ENCODE measurements around the gene CSF1. TPM values are rescaled to one million over a fixed set of nuclear protein-coding genes. Genes with fewer than 3 reads are reported as not detected.

CSF1 gene
- total RNA-seq, 2 experiments from 2014 or later: 135 to 140 TPM

DNA sequence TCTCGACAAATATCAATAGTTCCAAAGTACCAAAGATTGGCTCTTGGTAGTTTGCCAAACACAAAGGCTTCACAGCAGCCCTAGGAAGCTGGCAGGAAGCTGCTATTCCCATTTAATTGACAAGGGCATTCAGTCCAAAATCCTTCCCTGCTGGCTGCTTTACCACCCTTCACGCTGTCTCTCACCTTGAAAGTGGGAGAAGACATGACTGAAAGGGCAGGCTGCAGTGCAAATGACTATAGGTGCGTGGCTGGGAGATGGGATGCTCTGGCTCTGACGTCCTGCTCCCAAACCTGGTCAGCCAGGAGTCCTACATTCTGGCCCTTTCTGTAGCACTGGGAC is 3.8 kb upstream of the CSF1 start:
- CTCF ChIA-PET: interaction anchor here (0.9 to 3.5 kb wide), 5 partner anchors 78 to 130 kb away, joined by 3 to 17 read pairs (median 5); partner anchors contain the start of gene AHCYL1
- Mint-ChIP-seq H3K4me3 (no peak overlapping the region), H3K36me3 (peaks cover 8% of the 10 kb centered on the region)

DNA sequence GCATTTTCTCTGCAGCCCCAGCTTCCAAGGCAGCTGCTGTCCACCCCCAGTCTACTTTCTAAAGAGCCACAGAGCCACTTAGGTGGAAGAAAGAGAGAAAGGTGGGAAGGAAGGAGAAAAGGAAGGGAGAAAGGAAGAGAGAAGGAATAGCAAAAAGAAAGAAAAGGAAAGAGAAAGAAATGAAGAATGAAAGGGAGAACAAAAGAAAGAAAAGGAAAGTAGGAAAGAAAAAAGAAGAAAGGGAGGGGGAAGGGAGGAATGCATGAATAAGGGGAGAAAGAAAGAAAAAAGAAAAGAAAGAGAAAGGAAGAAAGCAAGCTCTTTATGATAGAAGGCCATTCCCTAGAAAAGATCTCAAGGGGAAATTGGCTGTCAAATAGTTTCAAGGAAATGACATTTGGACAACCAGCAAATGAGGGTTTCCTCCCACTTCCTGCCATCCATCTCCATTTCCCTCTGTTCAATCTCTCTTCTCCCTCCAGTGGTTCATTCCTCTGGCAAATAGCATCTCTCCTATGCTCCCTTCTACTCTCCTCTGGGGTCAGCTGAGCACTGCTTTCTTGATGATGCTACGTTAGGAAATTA is 3.4 kb upstream of the CSF1 start:
- no peak for DNase-seq
- H3K9me3 Mint-ChIP-seq: no peaks in the 10 kb centered on the region
- H3K4me1 Mint-ChIP-seq (ENCODE audit: low read depth): peaks cover 55% of the 10 kb centered on the region
- ChIA-PET POLR2A (interaction anchor here (1.1 to 3.0 kb wide), 3 partner anchors 17 to 105 kb away, joined by 3 to 17 read pairs (median 6); partner anchors contain the start of gene AHCYL1), CTCF (interaction anchor here (1.3 to 3.5 kb wide), 5 partner anchors 77 to 130 kb away, joined by 3 to 17 read pairs (median 5); partner anchors contain the start of gene AHCYL1)
- no peaks in the 10 kb centered on the region for H3K27me3 Mint-ChIP-seq
- peak overlapping the region; percentile 68 for H3K27ac Mint-ChIP-seq
- intact Hi-C loops (cut with micrococcal nuclease): loop anchor here (2.0 to 10.0 kb wide), 2 partner anchors 362 to 482 kb away; partner anchors contain the start of gene GNAI3
- no peak overlapping the region for H3K4me3 Mint-ChIP-seq
- H3K36me3 Mint-ChIP-seq: peaks cover 13% of the 10 kb centered on the region

More for the DNA sequence above, 3.8 kb upstream of the CSF1 start:
- no peaks in the 10 kb centered on the region for H3K9me3 Mint-ChIP-seq
- H3K27ac Mint-ChIP-seq: peak overlapping the region; percentile 68
- H3K27me3 Mint-ChIP-seq: no peaks in the 10 kb centered on the region
- intact Hi-C loops (cut with micrococcal nuclease): loop anchor here (1.0 to 10.0 kb wide), 8 partner anchors 12 to 482 kb away; partner anchors contain the start of gene GNAI3
- peaks cover 52% of the 10 kb centered on the region for H3K4me1 Mint-ChIP-seq (ENCODE audit: low read depth)
- POLR2A ChIA-PET: interaction anchor here (0.8 to 3.0 kb wide), 5 partner anchors 13 to 105 kb away, joined by 3 to 17 read pairs (median 3); partner anchors contain the start of gene AHCYL1
- no peak for DNase-seq

GRCh38 chr1:109908836-109909235 is 1.8 kb upstream of the CSF1 start:
- intact Hi-C loops (cut with micrococcal nuclease): loop anchor here (10.0 kb wide), 1 partner anchor 364 kb away; the partner anchor contains the start of gene GNAI3
- H3K4me3 Mint-ChIP-seq: no peak overlapping the region
- ChIA-PET CTCF (interaction anchor here (1.1 to 3.5 kb wide), 3 partner anchors 75 to 376 kb away, joined by 3 to 17 read pairs (median 10); partner anchors contain the start of gene AHCYL1), POLR2A (interaction anchor here (1.6 to 3.0 kb wide), 2 partner anchors 19 to 107 kb away, joined by 6 to 17 read pairs; no protein-coding TSS in a partner anchor)
- peak overlapping the region; percentile 14 for H3K27ac Mint-ChIP-seq
- no peaks in the 10 kb centered on the region for H3K9me3 Mint-ChIP-seq
- H3K36me3 Mint-ChIP-seq: peaks cover 28% of the 10 kb centered on the region
- no peaks in the 10 kb centered on the region for H3K27me3 Mint-ChIP-seq
- no peak for DNase-seq
- H3K4me1 Mint-ChIP-seq (ENCODE audit: low read depth): peaks cover 70% of the 10 kb centered on the region

GRCh38 chr1:109909561-109909960 is 1.1 kb upstream of the CSF1 start:
- intact Hi-C loops (cut with micrococcal nuclease): loop anchor here (10.0 kb wide), 1 partner anchor 365 kb away; the partner anchor contains the start of gene GNAI3
- H3K36me3 Mint-ChIP-seq: peaks cover 32% of the 10 kb centered on the region
- POLR2A ChIA-PET: interaction anchor here (1.4 kb wide), 1 partner anchor 104 kb away, joined by 5 read pairs; no protein-coding TSS in a partner anchor
- no peaks in the 10 kb centered on the region for H3K27me3 Mint-ChIP-seq
- CTCF ChIA-PET: interaction anchor here (0.7 to 2.6 kb wide), 6 partner anchors 74 to 377 kb away, joined by 3 to 10 read pairs (median 4); partner anchors contain the start of genes AHCYL1 and STRIP1
- peaks cover 73% of the 10 kb centered on the region for H3K4me1 Mint-ChIP-seq (ENCODE audit: low read depth)
- peak overlapping the region; percentile 89 for H3K27ac Mint-ChIP-seq
- no peaks in the 10 kb centered on the region for H3K9me3 Mint-ChIP-seq
- no peak for DNase-seq
- peak overlapping the region; percentile 83 for H3K4me3 Mint-ChIP-seq

GRCh38 chr1:109910963-109911798 is 532 bp downstream of the CSF1 start:
- peaks cover 65% of the 10 kb centered on the region for H3K4me1 Mint-ChIP-seq (ENCODE audit: low read depth)
- DNase-seq: peak; percentile 32
- peak overlapping the region; percentile 89 for H3K27ac Mint-ChIP-seq
- CTCF ChIA-PET: interaction anchor here (0.8 to 2.7 kb wide), 8 partner anchors 21 to 379 kb away, joined by 3 to 26 read pairs (median 4); partner anchors contain the start of gene AHCYL1
- H3K4me3 Mint-ChIP-seq: peak overlapping the region; percentile 88
- no peaks in the 10 kb centered on the region for H3K9me3 Mint-ChIP-seq
- intact Hi-C loops (cut with micrococcal nuclease): loop anchor here (1.0 to 5.0 kb wide), 4 partner anchors 21 to 134 kb away; partner anchors contain the start of gene AHCYL1
- H3K27me3 Mint-ChIP-seq: no peaks in the 10 kb centered on the region
- POLR2A ChIA-PET: interaction anchor here (0.7 to 2.2 kb wide), 7 partner anchors 16 to 134 kb away, joined by 3 to 11 read pairs (median 5); no protein-coding TSS in a partner anchor
- H3K36me3 Mint-ChIP-seq: peaks cover 40% of the 10 kb centered on the region

DNA sequence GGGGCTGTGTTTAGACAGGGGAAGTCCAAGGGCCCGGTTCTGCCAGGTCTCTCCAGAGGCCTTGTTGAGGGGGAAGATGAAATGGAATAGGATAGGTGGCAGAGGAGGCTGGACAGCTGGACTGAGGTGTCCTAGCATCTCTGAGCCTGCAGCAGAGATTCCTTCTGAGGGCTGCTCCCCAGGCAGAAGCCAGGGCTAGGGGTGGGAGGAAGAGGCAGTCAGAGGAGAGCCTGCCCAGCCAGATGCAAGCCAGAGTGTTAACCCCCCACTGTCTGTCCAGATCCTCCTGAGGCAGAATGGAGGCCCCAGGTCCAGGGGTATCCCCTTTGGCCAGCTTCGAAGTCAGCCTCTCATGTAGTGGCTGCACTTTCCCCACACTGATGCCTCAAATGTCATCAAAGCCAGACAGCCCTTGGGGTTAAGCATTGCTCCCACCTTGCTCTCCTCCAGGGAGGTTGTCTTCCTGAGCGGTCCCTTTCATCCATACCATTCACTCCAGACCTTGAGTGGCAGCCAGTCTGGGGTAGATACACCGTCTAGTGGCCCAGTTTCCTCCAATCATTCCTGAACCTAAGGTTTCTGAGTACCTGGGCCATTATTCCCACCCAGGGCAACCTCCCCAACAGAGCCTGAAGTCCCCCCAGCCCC is 1.7 kb downstream of the CSF1 start:
- H3K9me3 Mint-ChIP-seq: no peaks in the 10 kb centered on the region
- H3K4me1 Mint-ChIP-seq (ENCODE audit: low read depth): peaks cover 54% of the 10 kb centered on the region
- H3K27ac Mint-ChIP-seq: peak overlapping the region; percentile 87
- H3K4me3 Mint-ChIP-seq: peak overlapping the region; percentile 88
- DNase-seq: no peak
- CTCF ChIA-PET: interaction anchor here (0.8 to 3.2 kb wide), 6 partner anchors 11 to 380 kb away, joined by 3 to 26 read pairs (median 6); partner anchors contain the start of gene AHCYL1
- POLR2A ChIA-PET: interaction anchor here (1.0 to 2.2 kb wide), 4 partner anchors 17 to 135 kb away, joined by 3 to 11 read pairs (median 7); no protein-coding TSS in a partner anchor
- intact Hi-C loops (cut with micrococcal nuclease): loop anchor here (5.0 kb wide), 1 partner anchor 135 kb away; no protein-coding TSS in a partner anchor
- no peaks in the 10 kb centered on the region for H3K27me3 Mint-ChIP-seq
- peaks cover 51% of the 10 kb centered on the region for H3K36me3 Mint-ChIP-seq

GRCh38 chr1:109912873-109913272 is 2.2 kb downstream of the CSF1 start:
- CTCF ChIA-PET: interaction anchor here (1.3 to 3.2 kb wide), 5 partner anchors 10 to 136 kb away, joined by 4 to 26 read pairs (median 6); partner anchors contain the start of gene AHCYL1
- intact Hi-C loops (cut with micrococcal nuclease): loop anchor here (5.0 kb wide), 1 partner anchor 136 kb away; no protein-coding TSS in a partner anchor
- H3K4me3 Mint-ChIP-seq: peak overlapping the region; percentile 88

DNA sequence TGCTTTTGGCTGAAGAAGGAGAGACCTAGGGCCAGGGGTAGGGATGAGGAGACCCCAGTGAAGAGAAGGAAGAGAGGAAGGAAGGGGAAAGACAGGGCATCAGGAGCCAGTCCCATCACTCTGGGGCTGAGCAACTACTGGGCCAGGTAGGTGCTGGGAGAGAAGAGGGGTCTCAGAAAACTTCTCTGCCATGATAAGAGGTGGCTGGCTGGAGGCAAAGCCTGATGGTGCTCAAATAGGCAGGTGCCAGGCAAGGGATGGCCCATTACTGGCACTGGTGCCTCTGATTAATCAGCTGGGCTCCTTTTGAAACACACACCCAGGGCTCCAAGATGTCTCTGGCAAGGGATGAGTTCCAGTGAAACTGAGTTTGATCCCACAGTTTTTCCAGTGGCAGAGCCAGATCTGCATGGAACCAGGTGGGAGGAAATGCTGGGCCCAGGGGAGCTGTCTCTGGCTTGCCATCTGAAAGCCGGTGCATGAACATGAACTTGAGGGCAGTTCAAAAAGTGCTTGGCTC is 2.8 kb downstream of the CSF1 start:
- intact Hi-C loops (cut with micrococcal nuclease): loop anchor here (5.0 kb wide), 1 partner anchor 136 kb away; no protein-coding TSS in a partner anchor

More at GRCh38 chr1:109912873-109913272, 2.2 kb downstream of the CSF1 start:
- DNase-seq: no peak
- Mint-ChIP-seq H3K4me1 (ENCODE audit: low read depth) (peaks cover 49% of the 10 kb centered on the region), H3K9me3 (no peaks in the 10 kb centered on the region), H3K36me3 (peaks cover 57% of the 10 kb centered on the region), H3K27ac (peak overlapping the region; percentile 87), H3K27me3 (no peaks in the 10 kb centered on the region)
- POLR2A ChIA-PET: interaction anchor here (1.3 to 2.2 kb wide), 2 partner anchors 23 to 110 kb away, joined by 4 to 11 read pairs; no protein-coding TSS in a partner anchor

DNA sequence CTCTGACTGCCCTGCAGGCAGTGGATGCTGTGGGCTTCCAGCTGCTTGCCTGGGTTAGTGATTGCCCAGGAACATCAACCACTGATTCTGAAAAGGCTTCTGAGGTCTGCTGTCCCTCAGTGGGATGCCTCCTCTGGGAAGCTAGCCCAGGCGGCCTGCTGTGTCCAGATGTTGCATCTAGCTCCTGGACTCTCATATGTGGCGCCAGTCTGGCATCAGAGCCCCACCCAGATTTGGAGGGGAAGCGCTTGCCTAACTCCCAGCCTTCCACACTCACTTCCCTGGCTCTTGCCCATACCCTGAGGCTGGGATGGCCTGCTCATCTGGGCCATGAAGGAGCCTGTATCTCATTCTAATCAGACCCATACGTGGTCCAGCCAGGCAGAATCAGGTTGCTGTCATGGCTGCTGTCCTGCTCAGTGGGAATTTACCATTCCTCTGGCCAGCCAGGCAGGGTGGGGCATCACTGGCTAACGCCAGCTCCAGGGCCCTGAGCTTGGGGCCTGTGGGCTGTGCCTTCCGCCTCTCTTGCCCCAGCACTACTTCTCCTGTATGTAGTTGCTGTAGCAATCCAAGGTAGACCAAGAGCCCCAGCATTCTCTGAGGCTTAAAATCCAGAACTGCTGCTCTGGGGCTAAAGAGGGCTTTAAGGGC is 4.1 kb downstream of the CSF1 start:
- CTCF ChIA-PET: interaction anchor here (1.2 to 3.2 kb wide), 4 partner anchors 9 to 138 kb away, joined by 3 to 8 read pairs (median 7); partner anchors contain the start of gene AHCYL1
- Mint-ChIP-seq H3K36me3 (peaks cover 71% of the 10 kb centered on the region), H3K27ac (no peak overlapping the region), H3K9me3 (no peaks in the 10 kb centered on the region), H3K4me1 (ENCODE audit: low read depth) (peaks cover 36% of the 10 kb centered on the region), H3K4me3 (no peak overlapping the region), H3K27me3 (no peaks in the 10 kb centered on the region)
- DNase-seq: peak; percentile 4
- POLR2A ChIA-PET: interaction anchor here (0.6 kb wide), 1 partner anchor 113 kb away, joined by 3 read pairs; no protein-coding TSS in a partner anchor
- intact Hi-C loops (cut with micrococcal nuclease): loop anchor here (5.0 kb wide), 1 partner anchor 137 kb away; no protein-coding TSS in a partner anchor

More for the DNA sequence above, 2.8 kb downstream of the CSF1 start:
- Mint-ChIP-seq H3K36me3 (peaks cover 62% of the 10 kb centered on the region), H3K27me3 (no peaks in the 10 kb centered on the region), H3K4me1 (ENCODE audit: low read depth) (peaks cover 45% of the 10 kb centered on the region), H3K4me3 (peak overlapping the region; percentile 88), H3K27ac (peak overlapping the region; percentile 87), H3K9me3 (no peaks in the 10 kb centered on the region)
- DNase-seq: no peak
- CTCF ChIA-PET: interaction anchor here (1.3 to 3.2 kb wide), 6 partner anchors 10 to 137 kb away, joined by 3 to 26 read pairs (median 7); partner anchors contain the start of gene AHCYL1
- POLR2A ChIA-PET: interaction anchor here (1.3 kb wide), 1 partner anchor 23 kb away, joined by 4 read pairs; no protein-coding TSS in a partner anchor

Data from activated CD4-positive, alpha-beta memory T cell treated with anti-CD3 and anti-CD28 coated beads for 36 hours (primary cell).